Measurements from ENCODE around the gene HNRNPA3.
"Not testable (repeated sequence)": the region's sequence is repeated elsewhere in the genome, so short reads cannot be mapped to it uniquely, and the experiment has no call there.

The HNRNPA3 gene

GRCh38 chr2:177175917-177176668 lies 36.5 kb upstream of the HNRNPA3 start:
- Histone ChIP-seq H3K27me3 (ENCODE audit: control insufficient read depth in 1 of 2, insufficient read depth in 2 of 2, low read length in 2 of 2) (no peaks in the 10 kb centered on the region), H3K27ac (ENCODE audit: low read depth, low read length) (no peak overlapping the region), H3K9me3 (ENCODE audit: low read length) (no peaks in the 10 kb centered on the region), H3K9ac (ENCODE audit: low read length) (no peak overlapping the region), H3K36me3 (ENCODE audit: insufficient read depth, low read length) (no peaks in the 10 kb centered on the region), H3K4me3 (ENCODE audit: low read depth in 1 of 2, low read length in 2 of 2) (no peak overlapping the region), H3K4me1 (ENCODE audit: insufficient read depth, low read length) (no peaks in the 10 kb centered on the region)

DNA sequence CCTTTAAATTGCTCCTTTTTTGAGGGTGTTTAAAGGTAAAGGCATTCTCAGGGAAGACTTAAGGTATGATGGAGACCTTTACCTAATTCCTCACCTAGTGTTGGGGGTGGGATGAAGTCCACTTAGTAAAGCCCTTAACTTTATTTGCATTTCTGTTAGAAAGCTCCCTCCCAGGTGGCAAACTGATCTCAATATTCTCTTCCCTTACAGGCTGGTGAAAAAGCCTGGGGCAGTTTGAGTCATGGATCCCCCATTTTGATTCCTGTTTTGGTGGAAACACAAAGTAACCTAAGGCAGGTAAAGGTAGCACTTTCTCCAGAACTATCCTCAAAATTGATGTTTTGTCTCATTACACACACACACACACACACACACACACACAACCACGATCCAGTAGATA lies 33.8 kb upstream of the HNRNPA3 start:
- H3K4me3 ChIP-seq (ENCODE audit: low read depth in 1 of 2, low read length in 2 of 2): no peak overlapping the region
- H3K9ac ChIP-seq (ENCODE audit: low read length): no peak overlapping the region
- no peaks in the 10 kb centered on the region for H3K36me3 ChIP-seq (ENCODE audit: insufficient read depth, low read length)
- no peaks in the 10 kb centered on the region for H3K9me3 ChIP-seq (ENCODE audit: low read length)
- no peaks in the 10 kb centered on the region for H3K27me3 ChIP-seq (ENCODE audit: control insufficient read depth in 1 of 2, insufficient read depth in 2 of 2, low read length in 2 of 2)
- H3K27ac ChIP-seq (ENCODE audit: low read depth, low read length): no peak overlapping the region
- no peaks in the 10 kb centered on the region for H3K4me1 ChIP-seq (ENCODE audit: insufficient read depth, low read length)

- no peaks in the 10 kb centered on the region for H3K4me1 ChIP-seq (ENCODE audit: insufficient read depth, low read length)
- H3K27ac ChIP-seq (ENCODE audit: low read depth, low read length): no peak overlapping the region
- H3K4me3 ChIP-seq (ENCODE audit: low read depth in 1 of 2, low read length in 2 of 2): no peak overlapping the region
- H3K36me3 ChIP-seq (ENCODE audit: insufficient read depth, low read length): no peaks in the 10 kb centered on the region
- H3K9me3 ChIP-seq (ENCODE audit: low read length): no peaks in the 10 kb centered on the region
- no peak overlapping the region for H3K9ac ChIP-seq (ENCODE audit: low read length)
- H3K27me3 ChIP-seq (ENCODE audit: control insufficient read depth in 1 of 2, insufficient read depth in 2 of 2, low read length in 2 of 2): no peaks in the 10 kb centered on the region
Measured at GRCh38 chr2:177179227-177179626, 33.4 kb upstream of the HNRNPA3 start.

GRCh38 chr2:177179671-177180070 lies 32.9 kb upstream of the HNRNPA3 start:
- H3K27me3 ChIP-seq (ENCODE audit: control insufficient read depth in 1 of 2, insufficient read depth in 2 of 2, low read length in 2 of 2); H3K4me3 ChIP-seq (ENCODE audit: low read depth in 1 of 2, low read length in 2 of 2); H3K9me3 ChIP-seq (ENCODE audit: low read length); H3K27ac ChIP-seq (ENCODE audit: low read depth, low read length); H3K4me1 ChIP-seq (ENCODE audit: insufficient read depth, low read length); H3K9ac ChIP-seq (ENCODE audit: low read length); H3K36me3 ChIP-seq (ENCODE audit: insufficient read depth, low read length): not testable (repeated sequence)

DNA sequence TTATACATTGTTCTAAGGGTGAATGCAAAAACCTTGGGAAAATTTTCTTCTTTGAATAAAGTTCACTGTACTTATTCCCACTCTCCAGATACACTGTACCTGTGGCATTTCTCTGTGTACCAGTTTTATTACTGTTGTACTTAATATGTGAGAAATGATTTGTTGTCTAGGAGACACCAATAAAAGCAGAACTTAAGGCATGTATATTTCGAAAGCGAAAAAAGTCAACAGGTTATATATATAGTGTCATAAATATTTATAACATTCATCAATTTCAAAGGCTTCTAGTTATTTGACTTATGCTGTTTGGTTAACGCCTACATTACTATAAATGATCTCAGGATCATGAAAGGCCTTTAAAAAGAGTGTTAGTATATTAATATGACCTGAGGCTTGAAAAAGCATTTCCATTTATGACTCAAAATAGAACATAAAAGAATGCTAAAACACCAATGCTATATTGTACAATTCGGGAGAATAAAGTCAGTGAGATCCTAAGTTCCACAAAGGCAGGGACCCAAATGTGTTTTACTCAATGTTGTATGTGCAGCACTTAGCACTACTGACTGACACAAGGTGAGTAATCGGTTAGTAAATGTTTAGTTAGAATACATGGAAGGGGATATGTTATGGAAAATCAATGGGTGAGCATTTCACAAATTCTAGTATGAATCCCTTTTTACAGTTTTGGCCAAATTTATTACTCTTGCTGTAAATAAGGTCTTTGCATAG lies 32.2 kb upstream of the HNRNPA3 start:
- Histone ChIP-seq H3K27me3 (ENCODE audit: control insufficient read depth in 1 of 2, insufficient read depth in 2 of 2, low read length in 2 of 2) (no peaks in the 10 kb centered on the region), H3K4me1 (ENCODE audit: insufficient read depth, low read length) (no peaks in the 10 kb centered on the region), H3K36me3 (ENCODE audit: insufficient read depth, low read length) (no peaks in the 10 kb centered on the region), H3K9ac (ENCODE audit: low read length) (no peak overlapping the region), H3K9me3 (ENCODE audit: low read length) (no peaks in the 10 kb centered on the region), H3K27ac (ENCODE audit: low read depth, low read length) (no peak overlapping the region), H3K4me3 (ENCODE audit: low read depth in 1 of 2, low read length in 2 of 2) (no peak overlapping the region)

DNA sequence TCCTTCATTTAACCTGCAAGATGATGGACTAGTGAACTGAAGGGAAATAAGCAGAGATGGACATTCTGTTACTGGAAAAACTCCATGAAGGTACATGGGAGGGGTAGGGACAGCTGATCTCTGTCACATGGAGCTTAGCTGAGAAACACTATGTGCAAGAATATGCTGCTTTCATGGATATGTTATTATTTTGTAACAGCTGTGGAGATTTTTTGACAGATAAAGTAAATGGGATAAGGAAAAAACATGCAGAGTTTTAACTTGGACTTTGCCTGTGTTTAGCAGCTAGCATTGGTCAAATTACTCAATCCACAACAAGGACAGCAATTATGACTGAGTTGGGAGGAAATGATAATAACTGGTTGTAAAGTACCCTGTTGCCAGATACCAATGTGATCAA lies 28.7 kb upstream of the HNRNPA3 start:
- no peaks in the 10 kb centered on the region for H3K36me3 ChIP-seq (ENCODE audit: insufficient read depth, low read length)
- H3K27ac ChIP-seq (ENCODE audit: low read depth, low read length): no peak overlapping the region
- no peaks in the 10 kb centered on the region for H3K4me1 ChIP-seq (ENCODE audit: insufficient read depth, low read length)
- no peaks in the 10 kb centered on the region for H3K27me3 ChIP-seq (ENCODE audit: control insufficient read depth in 1 of 2, insufficient read depth in 2 of 2, low read length in 2 of 2)
- no peaks in the 10 kb centered on the region for H3K9me3 ChIP-seq (ENCODE audit: low read length)
- no peak overlapping the region for H3K4me3 ChIP-seq (ENCODE audit: low read depth in 1 of 2, low read length in 2 of 2)
- H3K9ac ChIP-seq (ENCODE audit: low read length): no peak overlapping the region

DNA sequence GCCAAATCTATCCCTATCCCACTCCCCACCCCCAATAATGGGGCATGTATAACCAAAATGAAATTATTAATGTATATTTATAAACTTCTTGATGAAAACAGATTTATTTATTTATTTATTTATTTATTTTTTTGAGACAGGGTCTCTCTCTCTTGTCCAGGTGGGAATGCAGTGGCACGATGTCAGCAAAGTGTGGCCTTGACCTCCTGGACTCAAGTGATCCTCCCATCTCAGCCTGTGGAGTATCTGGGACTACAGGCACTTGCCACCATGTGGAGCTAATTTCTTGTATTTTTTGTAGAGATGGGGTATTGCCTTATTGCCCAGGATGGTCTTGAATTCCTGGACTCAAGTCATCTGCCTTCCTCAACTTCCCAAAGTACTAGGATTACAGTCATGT lies 28.0 kb upstream of the HNRNPA3 start:
- H3K4me1 ChIP-seq (ENCODE audit: insufficient read depth, low read length): no peaks in the 10 kb centered on the region
- no peak overlapping the region for H3K9ac ChIP-seq (ENCODE audit: low read length)

DNA sequence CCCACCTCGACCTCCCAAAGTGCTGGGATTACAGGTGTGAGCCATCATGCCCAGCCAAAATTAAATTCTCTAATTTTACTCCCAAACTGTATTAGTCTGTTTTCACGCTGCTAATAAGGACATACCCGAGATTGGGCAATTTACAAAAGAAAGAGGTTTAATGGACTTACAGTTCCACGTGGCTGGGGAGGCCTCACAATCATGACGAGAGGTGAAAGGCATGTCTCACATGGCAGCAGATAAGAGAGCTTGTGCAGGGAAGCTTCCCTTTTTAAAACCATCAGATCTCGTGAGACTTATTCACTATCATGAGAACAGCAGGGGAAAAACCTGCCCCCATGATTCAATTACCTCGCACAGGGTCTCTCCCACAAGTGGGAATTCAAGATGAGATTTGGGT lies 26.6 kb upstream of the HNRNPA3 start:
- H3K36me3 ChIP-seq (ENCODE audit: insufficient read depth, low read length); H3K27ac ChIP-seq (ENCODE audit: low read depth, low read length); H3K4me3 ChIP-seq (ENCODE audit: low read depth in 1 of 2, low read length in 2 of 2); H3K4me1 ChIP-seq (ENCODE audit: insufficient read depth, low read length); H3K9ac ChIP-seq (ENCODE audit: low read length); H3K27me3 ChIP-seq (ENCODE audit: control insufficient read depth in 1 of 2, insufficient read depth in 2 of 2, low read length in 2 of 2); H3K9me3 ChIP-seq (ENCODE audit: low read length): not testable (repeated sequence)

More for the DNA sequence above, 28.0 kb upstream of the HNRNPA3 start:
- Histone ChIP-seq H3K36me3 (ENCODE audit: insufficient read depth, low read length) (no peaks in the 10 kb centered on the region), H3K27me3 (ENCODE audit: control insufficient read depth in 1 of 2, insufficient read depth in 2 of 2, low read length in 2 of 2) (no peaks in the 10 kb centered on the region), H3K9me3 (ENCODE audit: low read length) (no peaks in the 10 kb centered on the region), H3K27ac (ENCODE audit: low read depth, low read length) (no peak overlapping the region), H3K4me3 (ENCODE audit: low read depth in 1 of 2, low read length in 2 of 2) (no peak overlapping the region)

GRCh38 chr2:177187631-177188312 lies 24.8 kb upstream of the HNRNPA3 start:
- H3K4me1 ChIP-seq (ENCODE audit: insufficient read depth, low read length): no peaks in the 10 kb centered on the region
- no peaks in the 10 kb centered on the region for H3K9me3 ChIP-seq (ENCODE audit: low read length)
- H3K27ac ChIP-seq (ENCODE audit: low read depth, low read length): no peak overlapping the region
- no peaks in the 10 kb centered on the region for H3K36me3 ChIP-seq (ENCODE audit: insufficient read depth, low read length)
- H3K4me3 ChIP-seq (ENCODE audit: low read depth in 1 of 2, low read length in 2 of 2): no peak overlapping the region
- no peak overlapping the region for H3K9ac ChIP-seq (ENCODE audit: low read length)
- no peaks in the 10 kb centered on the region for H3K27me3 ChIP-seq (ENCODE audit: control insufficient read depth in 1 of 2, insufficient read depth in 2 of 2, low read length in 2 of 2)

DNA sequence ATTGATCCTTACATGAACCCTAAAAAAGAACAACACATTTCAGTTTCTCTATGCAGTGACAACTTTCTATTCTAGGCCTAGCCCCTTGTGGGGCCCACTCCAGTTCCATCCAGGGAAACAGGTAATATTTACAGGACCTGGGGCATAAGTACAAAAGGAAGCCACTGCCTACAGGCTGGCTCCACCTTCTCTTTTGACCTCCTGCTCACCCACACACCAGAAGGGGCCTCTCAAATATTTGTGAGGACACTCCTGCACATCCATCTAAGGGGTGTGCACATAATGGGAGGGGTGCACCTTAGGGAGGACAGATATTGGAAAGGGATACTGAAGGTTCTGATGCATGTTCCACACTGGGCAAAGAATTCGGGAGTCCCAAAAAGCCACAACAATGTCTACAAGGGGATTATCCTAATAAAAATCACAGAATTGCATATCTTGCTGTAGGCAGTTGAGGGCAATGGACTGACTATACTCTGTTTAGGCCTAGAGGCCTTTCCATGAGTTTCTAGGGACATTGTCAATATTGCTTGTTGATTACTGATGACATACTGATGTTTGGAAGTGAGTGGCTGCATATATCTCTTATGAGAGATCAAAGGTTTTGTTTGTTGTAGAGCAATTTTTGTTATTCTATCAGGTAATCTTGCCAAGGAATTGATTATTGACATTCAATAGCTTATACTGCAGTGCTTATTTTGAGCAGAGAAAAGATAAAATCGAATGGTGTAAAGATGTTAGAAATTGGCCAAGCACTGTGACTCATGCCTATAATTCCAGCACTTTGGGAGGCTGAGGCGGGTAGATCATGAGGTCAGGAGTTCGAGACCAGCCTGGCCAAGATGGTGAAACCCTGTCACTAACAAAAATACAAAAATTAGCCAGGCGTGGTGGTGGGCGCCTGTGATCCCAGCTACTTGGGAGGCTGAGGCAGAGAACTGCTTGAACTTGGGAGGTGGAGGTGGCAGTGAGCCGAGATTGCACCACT lies 23.8 kb upstream of the HNRNPA3 start:
- H3K4me3 ChIP-seq (ENCODE audit: low read depth in 1 of 2, low read length in 2 of 2): no peak overlapping the region
- H3K4me1 ChIP-seq (ENCODE audit: insufficient read depth, low read length): no peaks in the 10 kb centered on the region
- H3K27me3 ChIP-seq (ENCODE audit: control insufficient read depth in 1 of 2, insufficient read depth in 2 of 2, low read length in 2 of 2): no peaks in the 10 kb centered on the region
- no peak overlapping the region for H3K9ac ChIP-seq (ENCODE audit: low read length)
- no peak overlapping the region for H3K27ac ChIP-seq (ENCODE audit: low read depth, low read length)
- no peaks in the 10 kb centered on the region for H3K36me3 ChIP-seq (ENCODE audit: insufficient read depth, low read length)
- no peaks in the 10 kb centered on the region for H3K9me3 ChIP-seq (ENCODE audit: low read length)

DNA sequence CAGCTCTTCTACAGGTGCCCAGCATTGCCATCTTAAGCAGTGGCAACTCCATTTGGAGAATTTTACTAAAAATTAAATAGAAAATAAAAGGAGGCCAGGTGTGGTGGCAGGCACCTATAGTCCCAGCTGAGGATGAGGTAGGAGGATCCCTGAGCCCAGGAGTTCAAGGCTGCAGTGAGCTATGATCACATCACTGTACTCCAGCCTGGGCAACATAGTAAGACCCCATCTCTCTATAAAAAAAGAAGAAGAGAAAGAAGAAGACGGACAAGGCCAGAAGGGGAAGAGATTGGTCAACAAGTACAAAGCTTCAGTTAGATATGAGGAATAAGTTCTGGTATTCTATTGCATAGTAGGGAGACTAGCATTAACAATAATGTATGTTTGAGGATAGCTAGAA lies 21.7 kb upstream of the HNRNPA3 start:
- Histone ChIP-seq H3K4me3 (ENCODE audit: low read depth in 1 of 2, low read length in 2 of 2) (no peak overlapping the region), H3K9me3 (ENCODE audit: low read length) (no peaks in the 10 kb centered on the region), H3K36me3 (ENCODE audit: insufficient read depth, low read length) (no peaks in the 10 kb centered on the region), H3K27ac (ENCODE audit: low read depth, low read length) (no peak overlapping the region), H3K4me1 (ENCODE audit: insufficient read depth, low read length) (no peaks in the 10 kb centered on the region), H3K9ac (ENCODE audit: low read length) (no peak overlapping the region), H3K27me3 (ENCODE audit: control insufficient read depth in 1 of 2, insufficient read depth in 2 of 2, low read length in 2 of 2) (no peaks in the 10 kb centered on the region)
